ENCODE data around the gene COL9A3.

The COL9A3 gene

DNA sequence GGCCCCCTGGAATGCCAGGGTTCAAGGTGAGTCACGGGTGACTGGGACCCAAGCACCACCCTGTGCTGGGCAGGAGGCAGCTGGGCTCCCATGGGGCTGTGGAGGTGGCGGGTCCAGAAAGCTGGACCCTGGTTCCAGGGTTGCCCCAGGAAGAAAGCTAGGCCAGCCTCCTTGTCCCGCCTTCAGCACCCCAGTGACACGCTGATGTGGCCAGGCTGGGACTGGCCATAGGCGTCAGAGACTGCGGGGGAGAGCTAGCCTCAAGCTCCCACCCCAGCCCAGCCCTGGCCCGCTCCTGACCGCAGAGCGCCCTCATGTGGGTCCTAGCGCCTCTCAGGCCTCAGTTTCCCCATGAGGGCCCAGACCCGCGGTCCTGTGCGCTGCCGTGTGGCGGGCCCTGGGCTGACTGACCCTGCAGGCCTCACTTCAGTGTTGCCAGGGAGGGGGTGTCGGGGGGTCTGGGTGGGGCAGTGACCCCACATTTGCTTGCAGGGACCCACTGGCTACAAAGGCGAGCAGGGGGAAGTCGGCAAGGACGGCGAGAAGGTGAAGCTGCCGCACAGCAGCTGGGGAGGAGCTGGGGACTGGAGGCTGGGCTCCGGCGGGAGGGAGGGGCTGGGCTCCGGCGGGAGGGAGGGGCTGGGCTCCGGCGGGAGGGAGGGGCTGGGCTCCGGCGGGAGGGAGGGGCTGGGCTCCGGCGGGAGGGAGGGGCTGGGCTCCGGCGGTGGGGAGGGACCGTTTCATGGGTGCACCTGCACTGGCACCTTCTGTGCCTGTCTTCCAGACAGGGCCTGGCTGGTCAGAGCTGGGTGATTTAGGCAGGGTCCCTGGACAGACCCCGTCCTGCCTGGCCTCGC is 7.9 kb downstream of the COL9A3 start:
- no peak for DNase-seq

DNA sequence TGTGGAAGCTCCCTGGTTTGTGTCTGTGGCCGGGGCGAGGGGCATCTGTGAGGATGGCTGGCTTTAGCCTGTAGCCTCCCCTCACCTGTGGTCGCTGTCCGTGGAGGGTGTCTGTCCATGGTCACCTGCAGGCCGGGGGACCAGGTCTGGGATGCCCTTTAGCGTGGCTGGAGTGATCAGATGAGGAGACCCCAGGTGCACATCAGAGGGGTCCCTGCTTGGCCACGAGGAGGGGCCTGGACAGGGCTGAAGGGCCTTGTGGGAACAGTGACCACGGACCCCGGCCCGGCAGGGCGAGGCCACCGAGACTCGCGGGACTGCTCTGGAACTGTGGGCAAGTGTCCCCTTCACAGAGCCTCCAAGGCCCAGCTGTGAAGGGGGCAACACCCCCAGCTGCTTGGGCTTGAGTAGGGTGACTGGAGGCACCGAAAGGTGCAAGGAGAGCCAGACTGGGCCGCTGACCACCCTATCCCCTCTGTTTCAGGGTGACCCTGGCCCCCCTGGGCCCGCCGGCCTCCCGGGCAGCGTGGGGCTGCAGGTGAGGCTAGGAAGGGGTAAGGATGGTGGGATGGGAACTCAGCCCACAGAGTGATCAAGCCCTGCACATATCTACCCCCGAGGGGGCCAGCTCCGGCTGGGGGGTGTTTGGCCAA is 8.6 kb downstream of the COL9A3 start:
- DNase-seq = no peak

GRCh38 chr20:62825986-62826645 is 9.3 kb downstream of the COL9A3 start:
- DNase-seq = no peak

GRCh38 chr20:62826646-62827310 is 9.9 kb downstream of the COL9A3 start:
- no peak for DNase-seq

DNA sequence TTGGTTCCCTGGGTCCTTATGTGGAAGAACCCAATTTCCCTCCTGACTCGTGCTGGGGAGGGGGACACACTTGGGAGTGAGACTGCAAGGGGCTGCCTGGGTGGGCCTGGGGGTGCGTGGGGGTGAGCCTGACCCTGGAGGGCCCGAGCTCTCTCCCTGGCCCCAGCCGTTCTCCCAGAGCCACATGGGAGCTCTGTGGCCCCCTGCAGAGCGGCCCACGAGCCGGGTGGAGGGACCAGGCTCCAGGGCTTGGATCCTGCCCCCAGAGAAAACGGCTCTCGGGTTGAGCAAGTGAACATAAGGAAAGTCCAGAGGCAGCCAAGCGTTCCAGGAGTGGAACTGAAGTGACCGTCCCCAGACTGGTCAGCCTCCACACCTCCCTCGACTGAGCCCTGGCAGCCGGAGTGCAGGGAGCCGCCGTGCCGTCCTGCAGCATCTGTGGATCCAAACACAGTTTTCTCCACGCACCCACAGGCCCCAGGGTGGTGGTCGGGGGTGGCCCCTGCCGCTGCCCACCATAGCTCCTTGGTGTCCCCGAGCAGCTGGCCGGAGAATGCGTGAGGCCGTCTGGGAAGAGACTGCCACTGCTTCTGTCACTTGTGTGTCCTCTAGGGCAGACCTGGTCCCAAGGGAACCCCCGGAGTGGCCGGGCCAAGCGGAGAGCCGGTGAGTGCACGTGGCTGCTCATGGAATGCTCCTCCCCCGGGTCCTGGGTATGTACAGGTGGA is 10.6 kb downstream of the COL9A3 start:
- DNase-seq = no peak

DNA sequence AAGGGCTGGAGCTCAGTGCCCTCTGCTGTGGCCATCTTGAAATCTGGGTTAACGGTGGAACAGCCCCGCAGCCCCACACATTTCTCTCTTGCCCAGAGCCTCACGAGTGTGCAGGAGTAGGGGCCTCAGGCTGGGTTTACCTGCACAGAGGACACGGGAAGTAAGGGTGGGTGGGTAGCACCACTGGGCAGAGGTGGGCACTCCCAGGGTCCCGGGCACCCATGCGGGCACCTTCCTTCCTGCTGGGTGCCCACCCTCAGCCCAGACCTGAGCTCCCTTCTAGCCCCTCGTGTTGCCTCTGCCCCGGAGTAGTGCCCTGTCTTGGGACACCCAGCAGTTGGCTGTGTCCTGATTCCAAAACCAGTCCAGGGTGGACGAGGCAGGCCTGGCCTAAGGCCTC is 11.2 kb downstream of the COL9A3 start:
- no peak for DNase-seq

DNA sequence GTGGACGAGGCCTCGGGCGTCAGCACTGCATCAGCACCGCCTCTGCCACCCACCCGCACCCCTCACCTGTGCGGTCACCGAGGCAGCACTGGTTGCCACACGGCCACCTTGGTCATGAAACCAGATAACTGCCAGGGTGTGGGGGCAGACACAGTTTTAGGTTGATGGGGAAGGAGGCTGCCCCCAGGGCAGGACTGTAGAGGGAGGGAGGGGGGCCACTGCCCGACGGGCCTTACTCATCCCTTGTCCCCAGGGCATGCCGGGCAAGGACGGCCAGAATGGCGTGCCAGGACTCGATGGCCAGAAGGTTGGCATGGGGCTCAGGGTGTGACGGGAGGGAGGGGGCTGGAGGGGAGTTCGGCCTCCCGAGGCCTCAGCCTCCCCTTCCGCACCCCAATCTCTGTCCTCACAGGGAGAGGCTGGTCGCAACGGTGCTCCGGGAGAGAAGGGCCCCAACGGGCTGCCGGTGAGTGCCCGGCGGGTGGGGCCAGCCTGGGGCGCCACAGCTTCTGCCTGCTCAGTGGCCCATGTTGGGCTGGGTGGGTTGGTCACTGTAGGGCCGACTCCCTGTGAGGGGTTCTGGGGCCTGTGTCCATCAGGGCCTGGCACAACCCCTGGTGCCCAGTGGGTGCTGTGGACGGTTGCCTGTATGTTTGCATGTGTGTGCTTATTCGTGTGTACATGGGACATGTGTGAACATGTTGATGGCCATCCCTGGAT is 11.8 kb downstream of the COL9A3 start:
- DNase-seq = no peak

- no peak for DNase-seq
These were observed 12.7 kb downstream of the COL9A3 start for GRCh38 chr20:62829231-62830230.

GRCh38 chr20:62830251-62830650 is 13.4 kb downstream of the COL9A3 start:
- no peak for DNase-seq

DNA sequence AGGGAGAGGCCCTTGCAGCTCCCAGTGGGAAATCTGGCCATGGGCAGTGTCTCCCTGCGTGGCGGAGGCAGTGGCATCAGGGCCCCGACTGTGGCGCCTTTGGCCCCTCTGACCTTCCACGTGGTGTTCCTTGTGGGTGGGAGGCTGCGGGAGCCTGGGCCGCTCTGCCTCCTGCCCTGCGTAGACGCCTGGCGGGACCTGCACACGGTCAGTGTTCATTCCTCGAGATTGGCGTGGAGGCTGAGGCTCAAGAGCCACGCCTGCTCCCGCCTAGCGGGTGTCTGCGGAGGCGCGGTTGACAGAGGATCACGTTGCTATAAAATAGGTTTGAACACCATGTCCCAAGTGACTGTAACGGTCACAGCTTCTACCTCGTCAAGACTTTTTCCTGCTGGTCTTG is 14.0 kb downstream of the COL9A3 start:
- no peak for DNase-seq

- DNase-seq = no peak
These were observed 14.5 kb downstream of the COL9A3 start for GRCh38 chr20:62831361-62831788.

DNA sequence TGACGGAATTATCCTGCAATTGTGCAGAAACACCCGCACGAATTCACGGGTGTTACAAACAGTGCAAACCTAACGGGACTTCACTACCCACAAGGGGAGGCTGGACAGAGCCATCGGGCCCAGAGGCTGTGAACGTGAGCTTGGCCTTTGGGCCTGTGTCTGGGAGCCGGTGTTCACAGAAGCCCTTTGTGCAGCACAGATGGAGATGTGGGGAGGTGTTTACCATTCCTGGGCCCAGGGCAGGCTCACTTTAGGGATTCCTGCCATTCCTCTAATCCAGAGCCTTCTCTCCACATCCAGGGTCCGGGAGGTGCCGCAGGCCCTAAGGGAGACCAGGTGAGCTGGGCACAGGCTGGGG is 15.0 kb downstream of the COL9A3 start:
- no peak for DNase-seq

DNA sequence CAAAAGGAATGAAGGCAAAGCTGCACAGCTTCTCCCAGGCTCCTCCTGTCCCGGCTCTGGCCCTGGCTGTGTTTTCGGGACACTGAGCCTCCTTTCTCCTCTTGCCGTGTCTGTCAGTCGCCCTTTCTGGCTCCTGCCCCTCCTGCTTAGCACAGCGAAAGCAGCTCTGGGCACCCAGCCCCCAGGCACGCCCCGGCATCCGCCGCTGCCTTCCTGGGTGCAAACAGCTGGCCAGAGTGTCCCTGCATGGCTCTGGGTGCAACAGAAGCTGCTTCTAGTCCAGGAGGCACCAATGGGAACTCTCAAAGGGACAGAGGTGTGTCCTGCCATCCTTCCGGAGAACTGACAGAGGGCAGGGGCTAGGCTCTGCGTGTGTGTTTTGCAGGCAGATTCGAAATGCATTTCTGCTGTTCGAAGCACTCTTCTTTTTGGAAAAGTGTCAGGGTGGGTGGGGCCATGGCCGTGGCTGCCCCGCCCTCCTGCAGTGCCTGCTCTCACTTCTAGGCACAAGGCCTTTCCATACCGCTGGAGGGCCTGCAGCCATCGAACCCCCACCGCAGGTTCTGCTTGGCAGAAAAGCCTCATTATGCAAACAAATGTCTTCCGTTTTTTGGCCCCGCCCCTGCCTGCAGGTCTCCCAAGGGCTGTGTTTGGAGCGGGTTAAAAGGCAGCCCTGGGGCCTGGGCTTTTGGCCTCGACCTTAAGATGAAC is 15.5 kb downstream of the COL9A3 start:
- DNase-seq = no peak

DNA sequence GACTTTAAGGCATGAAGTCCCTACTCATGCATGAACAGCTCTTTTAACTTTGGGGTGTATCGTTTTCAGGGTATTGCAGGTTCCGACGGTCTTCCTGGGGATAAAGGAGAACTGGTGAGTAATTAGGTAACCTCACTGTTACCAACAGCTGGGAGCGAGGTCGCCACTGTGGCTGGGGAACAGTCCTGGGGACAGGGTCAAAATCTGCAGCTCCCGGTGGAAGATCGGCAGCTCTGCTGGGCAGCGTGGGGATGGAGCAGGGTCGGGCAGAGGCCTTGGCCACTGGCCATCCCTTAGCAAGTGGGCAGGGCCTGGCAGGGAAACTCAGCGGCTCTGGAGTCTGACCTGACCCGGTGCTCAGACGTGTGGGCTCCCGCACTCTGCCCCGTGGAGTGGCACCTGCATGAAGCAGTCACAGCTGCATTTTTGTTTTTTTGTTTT is 16.1 kb downstream of the COL9A3 start:
- DNase-seq = no peak

DNA sequence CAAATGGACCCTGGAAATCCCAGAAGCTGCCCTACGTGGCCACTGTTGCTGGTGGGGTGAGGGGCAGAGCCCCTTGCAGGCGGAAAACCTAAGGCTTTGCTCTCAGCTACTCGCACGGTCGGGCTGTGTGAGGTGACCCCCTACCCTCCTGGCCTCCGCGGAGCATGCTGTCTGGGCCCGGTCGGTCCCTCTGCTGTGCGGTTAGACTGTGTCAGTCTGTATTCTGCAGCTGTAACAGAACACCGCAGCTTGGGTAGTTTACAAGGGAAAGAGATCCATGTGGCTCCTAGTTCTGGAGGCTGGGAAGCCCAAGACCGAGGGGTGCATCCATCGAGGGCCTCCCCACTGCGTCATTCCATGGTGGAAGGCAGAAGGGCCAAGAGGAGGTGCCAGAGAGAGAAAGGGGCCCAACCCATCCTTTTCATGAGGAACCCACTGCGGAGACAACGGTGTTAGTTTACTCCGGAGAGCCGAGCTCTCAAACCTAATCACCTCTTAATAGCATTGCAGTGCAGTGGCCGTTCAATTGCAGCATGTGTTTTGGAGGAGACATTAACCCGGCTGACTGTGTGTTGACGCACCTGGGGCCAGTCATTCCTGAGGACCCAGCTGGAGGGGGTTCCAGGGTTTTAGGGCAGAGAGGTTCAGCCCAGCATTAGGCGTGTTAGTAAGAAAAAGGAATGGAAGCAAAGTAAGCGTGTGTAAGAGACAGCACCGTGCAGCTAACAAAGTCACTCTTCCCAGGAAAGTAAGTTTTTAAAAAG is 18.3 kb downstream of the COL9A3 start:
- no peak for DNase-seq

- DNase-seq = no peak
These were observed 19.3 kb downstream of the COL9A3 start for GRCh38 chr20:62835931-62836861.

GRCh38 chr20:62836967-62837490 is 20.2 kb downstream of the COL9A3 start:
- DNase-seq = no peak

DNA sequence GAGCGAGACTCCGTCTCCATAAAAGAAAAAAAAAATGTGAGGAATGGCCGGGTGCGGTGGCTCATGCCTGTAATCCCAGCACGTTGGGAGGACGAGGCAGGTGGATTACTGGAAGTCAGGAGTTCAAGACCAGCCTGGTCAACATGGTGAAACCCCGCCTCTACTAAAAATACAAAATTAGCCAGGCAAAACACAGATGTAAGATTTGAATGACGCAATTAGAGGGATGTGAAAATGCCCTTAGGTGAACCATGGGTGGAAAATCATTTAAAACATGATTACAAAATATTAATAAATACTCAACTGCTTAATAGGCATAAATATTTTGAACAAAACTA is 20.9 kb downstream of the COL9A3 start:
- DNase-seq = no peak

Data from GOT3 (cell line).